Activated CD8-positive, alpha-beta memory T cell treated with anti-CD3 and anti-CD28 coated beads, Interleukin-2, amount 50 U/mL, for 1 hour (primary cell): ENCODE measurements around the gene CES3.
"Not testable (repeated sequence)": the region's sequence is repeated elsewhere in the genome, so short reads cannot be mapped to it uniquely, and the experiment has no call there.

Experiments
- DNase-seq: peaks from one replicate; pipeline ENCODE4 v3.0.0-alpha.2; 2020; ENCODE audit errors: extremely low read depth

CES3 gene

GRCh38 chr16:66946974-66947301 lies 14.1 kb upstream of the CES3 start:
- no peak for DNase-seq

GRCh38 chr16:66947302-66948065 lies 13.6 kb upstream of the CES3 start:
- peak; percentile 43 for DNase-seq

GRCh38 chr16:66948134-66948836 lies 12.8 kb upstream of the CES3 start:
- DNase-seq = no peak

GRCh38 chr16:66948837-66949225 lies 12.2 kb upstream of the CES3 start:
- DNase-seq = no peak

- no peak for DNase-seq
Observed at GRCh38 chr16:66949472-66949871, 11.6 kb upstream of the CES3 start.

- no peak for DNase-seq
Observed at GRCh38 chr16:66950437-66950836, 10.6 kb upstream of the CES3 start.

- no peak for DNase-seq
Observed at GRCh38 chr16:66950971-66951790, 9.9 kb upstream of the CES3 start.

- no peak for DNase-seq
Observed at GRCh38 chr16:66952430-66953110, 8.5 kb upstream of the CES3 start.

- no peak for DNase-seq
Observed at GRCh38 chr16:66953462-66954096, 7.5 kb upstream of the CES3 start.

- DNase-seq = peak; percentile 26
Observed at GRCh38 chr16:66954097-66954659, 6.9 kb upstream of the CES3 start.

- DNase-seq = not testable (repeated sequence)
Observed at GRCh38 chr16:66955363-66956153, 5.5 kb upstream of the CES3 start.

- DNase-seq = not testable (repeated sequence)
Observed at GRCh38 chr16:66956154-66956457, 5.0 kb upstream of the CES3 start.

- no peak for DNase-seq
Observed at GRCh38 chr16:66958857-66959703, 2.0 kb upstream of the CES3 start.

GRCh38 chr16:66959704-66960161 lies 1.3 kb upstream of the CES3 start:
- DNase-seq = no peak

GRCh38 chr16:66960270-66960669 lies 796 bp upstream of the CES3 start:
- no peak for DNase-seq

GRCh38 chr16:66961914-66962313 lies 848 bp downstream of the CES3 start:
- no peak for DNase-seq

GRCh38 chr16:66964049-66964448 lies 3.0 kb downstream of the CES3 start:
- no peak for DNase-seq

GRCh38 chr16:66968847-66969246 lies 7.8 kb downstream of the CES3 start:
- no peak for DNase-seq
